ENCODE results near the gene RTP5.

DNA sequence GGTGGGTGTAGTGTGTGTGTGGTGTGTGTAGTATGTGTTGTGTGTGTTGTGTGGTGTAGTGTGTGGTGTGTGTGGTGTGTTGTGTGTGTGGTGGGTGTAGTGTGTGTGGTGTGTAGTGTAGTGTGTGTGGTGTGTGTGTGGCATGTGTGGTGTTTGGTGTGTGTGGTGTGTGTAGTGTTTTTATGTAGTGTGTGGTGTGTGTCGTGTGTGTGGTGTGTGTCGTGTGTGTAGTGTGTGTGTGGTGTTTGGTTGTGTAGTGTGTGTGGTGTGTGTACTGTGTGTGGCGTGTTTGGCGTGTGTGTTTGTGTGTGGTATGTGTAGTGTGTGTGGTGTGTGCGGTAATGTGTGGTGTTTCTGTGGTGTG, 4.7 kb upstream of the RTP5 start:
- TF ChIP-seq MAX (IDR thresholded peaks at IDR 0.05; ENCODE audit: low read depth, low read length) (no peak), POLR2A (IDR thresholded peaks at IDR 0.05; ENCODE audit: extremely low read depth, insufficient read length) (no peak), MYC (IDR thresholded peaks at IDR 0.05; ENCODE audit: low read depth, low read length) (no peak)
- TF ChIP-seq, protein P1, sequence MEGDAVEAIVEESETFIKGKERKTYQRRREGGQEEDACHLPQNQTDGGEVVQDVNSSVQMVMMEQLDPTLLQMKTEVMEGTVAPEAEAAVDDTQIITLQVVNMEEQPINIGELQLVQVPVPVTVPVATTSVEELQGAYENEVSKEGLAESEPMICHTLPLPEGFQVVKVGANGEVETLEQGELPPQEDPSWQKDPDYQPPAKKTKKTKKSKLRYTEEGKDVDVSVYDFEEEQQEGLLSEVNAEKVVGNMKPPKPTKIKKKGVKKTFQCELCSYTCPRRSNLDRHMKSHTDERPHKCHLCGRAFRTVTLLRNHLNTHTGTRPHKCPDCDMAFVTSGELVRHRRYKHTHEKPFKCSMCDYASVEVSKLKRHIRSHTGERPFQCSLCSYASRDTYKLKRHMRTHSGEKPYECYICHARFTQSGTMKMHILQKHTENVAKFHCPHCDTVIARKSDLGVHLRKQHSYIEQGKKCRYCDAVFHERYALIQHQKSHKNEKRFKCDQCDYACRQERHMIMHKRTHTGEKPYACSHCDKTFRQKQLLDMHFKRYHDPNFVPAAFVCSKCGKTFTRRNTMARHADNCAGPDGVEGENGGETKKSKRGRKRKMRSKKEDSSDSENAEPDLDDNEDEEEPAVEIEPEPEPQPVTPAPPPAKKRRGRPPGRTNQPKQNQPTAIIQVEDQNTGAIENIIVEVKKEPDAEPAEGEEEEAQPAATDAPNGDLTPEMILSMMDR (IDR thresholded peaks at IDR 0.05; ENCODE audit: low read depth, low read length) = no peak

Data from NB4 (cell line).